Heart right ventricle (tissue), 16 donors: ENCODE data around the gene CNTFR. TPM values are rescaled to one million over a fixed set of nuclear protein-coding genes. Genes with fewer than 3 reads are reported as not detected.

Experiments
- ATAC-seq, 8 donors: fragments of 200-7000 bp; cut with Tn5 transposase; one replicate each; pipeline ENCODE4 v1.9.1; 2020; ENCODE audit warnings: mild to moderate bottlenecking in 8 of 8, moderate library complexity in 8 of 8, moderate number of reproducible peaks in 1 of 8
- DNase-seq, 2 donors: peaks; one replicate each; pipeline ENCODE4 v3.0.0-alpha.2; 2020
- H3K27ac ChIP-seq, 10 donors: fragments of 200-600 bp; sonication (generic) in 2 of 10; one replicate each; pipeline versions ENCODE4 v1.5.0 to v1.8.0; 2020 to 2022; ENCODE audit warnings: mild to moderate bottlenecking in 3 of 10
- H3K27me3 ChIP-seq, 7 donors: fragments of 200-600 bp; one replicate each; pipeline ENCODE4 v1.8.0; 2021 to 2022; ENCODE audit warnings: mild to moderate bottlenecking in 2 of 7
- H3K36me3 ChIP-seq, 9 donors: fragments of 200-600 bp; sonication (generic) in 1 of 9; one replicate each; pipeline versions ENCODE4 v1.5.0 to v1.8.0; 2020 to 2022; ENCODE audit warnings: mild to moderate bottlenecking in 2 of 9
- H3K4me1 ChIP-seq, 9 donors: fragments of 200-600 bp; sonication (generic) in 1 of 9; one replicate each; pipeline versions ENCODE4 v1.5.0 to v1.8.0; 2020 to 2022; ENCODE audit warnings: mild to moderate bottlenecking in 4 of 9
- H3K4me3 ChIP-seq, 10 donors: fragments of 200-600 bp; sonication (generic) in 2 of 10; one replicate each; pipeline versions ENCODE4 v1.5.0 to v1.8.0; 2020 to 2022; ENCODE audit warnings: mild to moderate bottlenecking in 7 of 10, moderate library complexity in 2 of 10
- H3K9me3 ChIP-seq, 11 donors: fragments of 200-600 bp in 10 of 11; sonication (generic) in 2 of 11; one replicate each; pipeline versions ENCODE4 v1.5.0 to v1.8.0; 2013 to 2022; ENCODE audit warnings: mild to moderate bottlenecking in 2 of 11, control low read depth in 1 of 11, moderate library complexity in 1 of 11
- CTCF ChIP-seq, 9 donors: fragments of 200-600 bp; sonication (generic) in 2 of 9; IDR thresholded peaks; one replicate each; pipeline versions ENCODE4 v1.5.0 to v1.8.0; 2021 to 2022; ENCODE audit warnings: antibody characterized with exemption in 9 of 9, mild to moderate bottlenecking in 5 of 9, moderate library complexity in 1 of 9
- WGBS, 2 donors: extraction: QIAGEN DNeasy Blood & Tissue Kit; methylation state at CpG; one replicate each; pipeline ENCODE4 v1.1.7; 2013; ENCODE audit warnings: inconsistent platforms in 1 of 2; 5-methylcytosine and 5-hydroxymethylcytosine counted together
- intact Hi-C, 10 donors: fragments of 100-400 bp; cut with DNase I; formaldehyde crosslinking; loops; one replicate each; pipeline versions ENCODE4 v1.11.1 to v1.14.2; 2022
- polyA plus RNA-seq, 2 donors: library from polyadenylated mRNA; stranded (reverse); fragments of 200-250 nt; gene quantifications; one replicate each; pipeline ENCODE4 v1.2.3, GENCODE V29; 2013
- total RNA-seq, 10 donors: library from RNA; stranded (reverse); fragmentation: NEBNext Ultra II Directional in 3 of 10; extraction: Animal tissue kit (Norgen Biotek cat#: 25700) in 3 of 10; gene quantifications; one replicate each; pipeline versions ENCODE4 v1.2.1 to v1.2.4, GENCODE V29; 2021 to 2023
- donor health status: Arrhythmogenic right ventricular cardiomyopathy.
- donor health status: ischemic (EF 13 %, LVEDD 7.1; RV severe dilation, severe dysfunction).
- donor health status: healthy with polysubstance abuse.
- donor health status: DM: no; HTN: yes; CAD: no.
- donor health status: DM: no; HTN: no; CAD: no.
- donor health status: ischemic (EF 25% LVEDD 6.9; RV normal size, moderate dysfunction).
- donor health status: ischemic (EF 25% LVEDD 5.7; RV mildly dilated, moderate dysfunction).
- donor health status: healthy.
- donor health status: DM: yes; HTN: yes; CAD: no.
- donor health status: Ischemic cardiomyopathy.
- donor health status: ischemic (EF 35%, LVEDD 5.7; RV mildly dilated, moderate dysfunction).
- donor health status: nonischemic (EF 11% LVEDD 7.7; RV severe dilation, severe dysfunction).
- donor health status: DM: yes; HTN: yes; CAD: no.
- donor health status: PGD.
- donor health status: ischemic (EF 29% LVEDD 5.4; RV normal size, mild dysfunction).
- donor health status: nonischemic (EF 23%, LVEDD 6.1; RV moderate dilation, normal function).

CNTFR gene
- total and polyA plus RNA-seq, 12 donors = 0.76 to 6.2 (median 2.9) TPM

- intact Hi-C loops = loop anchor here in 8 of 10 donors (2.0 to 10.0 kb wide), 10 partner anchors 44 to 338 kb away; no protein-coding TSS in a partner anchor
- TF ChIP-seq CTCF (IDR thresholded peaks at IDR 0.05) = no peak
- peak; percentile 45 to 88 (median 75) for ATAC-seq
- Histone ChIP-seq H3K27me3 (peaks cover 0 to 70% (median 40%) of the 10 kb centered on the region in 7 donors), H3K4me3 (no peak overlapping the region), H3K9me3 (no peaks in the 10 kb centered on the region), H3K27ac (peak overlapping the region in 5 of 10 donors; percentile 2 to 66 (median 36)), H3K36me3 (no peaks in the 10 kb centered on the region), H3K4me1 (peaks cover 16 to 53% (median 38%) of the 10 kb centered on the region in 9 donors)
- 9 to 18% methylated on average over 25 to 26 of the region's 26 CpGs for WGBS, 2 donors
- peak; percentile 58 to 81 for DNase-seq
These were observed 3.5 kb upstream of the CNTFR start for GRCh38 chr9:34592895-34593601.

GRCh38 chr9:34591917-34592866, 2.7 kb upstream of the CNTFR start:
- peak in 3 of 9 donors; percentile 1 to 30 (median 19) for TF ChIP-seq CTCF (IDR thresholded peaks at IDR 0.05)
- no peak for ATAC-seq
- WGBS, 2 donors = 31 to 36% methylated on average over 16 of the region's 16 CpGs
- no peaks in the 10 kb centered on the region for H3K36me3 ChIP-seq
- H3K27me3 ChIP-seq = peaks cover 0 to 78% (median 48%) of the 10 kb centered on the region in 7 donors
- intact Hi-C loops = loop anchor here (1.0 to 10.0 kb wide), 14 partner anchors 43 to 337 kb away; no protein-coding TSS in a partner anchor
- H3K27ac ChIP-seq = peak overlapping the region in 1 of 10 donors; percentile 39
- H3K9me3 ChIP-seq = no peaks in the 10 kb centered on the region
- DNase-seq = no peak
- H3K4me1 ChIP-seq = peaks cover 16 to 53% (median 38%) of the 10 kb centered on the region in 9 donors
- H3K4me3 ChIP-seq = peak overlapping the region in 4 of 10 donors; percentile 47 to 57 (median 52)

GRCh38 chr9:34591248-34591916, 1.9 kb upstream of the CNTFR start:
- intact Hi-C loops = loop anchor here (1.0 to 10.0 kb wide), 14 partner anchors 42 to 337 kb away; no protein-coding TSS in a partner anchor
- peak; percentile 82 to 95 (median 92) for TF ChIP-seq CTCF (IDR thresholded peaks at IDR 0.05)
- ATAC-seq (peak; percentile 81 to 96 (median 89)), DNase-seq (peak; percentile 85 to 90)
- Histone ChIP-seq H3K27me3 (peaks cover 0 to 86% (median 56%) of the 10 kb centered on the region in 7 donors), H3K9me3 (no peaks in the 10 kb centered on the region), H3K36me3 (no peaks in the 10 kb centered on the region), H3K4me1 (peaks cover 16 to 53% (median 38%) of the 10 kb centered on the region in 9 donors), H3K4me3 (peak overlapping the region in 9 of 10 donors; percentile 32 to 57 (median 51)), H3K27ac (peak overlapping the region in 6 of 10 donors; percentile 12 to 54 (median 32))
- WGBS, 2 donors = 7% methylated on average over 56 to 60 of the region's 60 CpGs
